GM12892 (cell line): ENCODE results near the gene TMC8.
A peak's percentile ranks its signal among the peaks of the same experiment; 100 is the strongest.

Source experiments
- DNase-seq: peaks from one replicate; pipeline ENCODE4 v3.0.0; 2011; ENCODE audit not compliant: insufficient read length
- FAIRE-seq: peaks from 2 replicates; lab custom pipeline; 2011; peaks lifted over from hg19 to GRCh38; lab: Jason Lieb, UNC
- POLR2A ChIP-seq: IDR thresholded peaks from 2 replicates; pipeline ENCODE4 v1.6.1; 2011; ENCODE audit warnings: low read depth, low read length, control low read depth
- POLR2AphosphoS5 ChIP-seq: IDR thresholded peaks from 2 replicates; pipeline ENCODE4 v1.6.1; 2011; ENCODE audit warnings: low read depth, low read length, control low read depth
- TAF1 ChIP-seq: IDR thresholded peaks from 2 replicates; pipeline ENCODE4 v1.6.1; 2011; ENCODE audit warnings: low read depth, mild to moderate bottlenecking, control low read depth, low read length, borderline replicate concordance

TMC8 gene

GRCh38 chr17:78127239-78127887 is 3.2 kb upstream of the TMC8 start:
- FAIRE-seq (peak; percentile 95), DNase-seq (peak; percentile 78)
- TF ChIP-seq POLR2AphosphoS5 (no peak), TAF1 (no peak), POLR2A (no peak)

- FAIRE-seq: no peak
- no peak for DNase-seq
- TF ChIP-seq POLR2A: no peak
- no peak for TF ChIP-seq TAF1
- no peak for TF ChIP-seq POLR2AphosphoS5
These were observed 2.6 kb upstream of the TMC8 start for GRCh38 chr17:78127888-78128550.

DNA sequence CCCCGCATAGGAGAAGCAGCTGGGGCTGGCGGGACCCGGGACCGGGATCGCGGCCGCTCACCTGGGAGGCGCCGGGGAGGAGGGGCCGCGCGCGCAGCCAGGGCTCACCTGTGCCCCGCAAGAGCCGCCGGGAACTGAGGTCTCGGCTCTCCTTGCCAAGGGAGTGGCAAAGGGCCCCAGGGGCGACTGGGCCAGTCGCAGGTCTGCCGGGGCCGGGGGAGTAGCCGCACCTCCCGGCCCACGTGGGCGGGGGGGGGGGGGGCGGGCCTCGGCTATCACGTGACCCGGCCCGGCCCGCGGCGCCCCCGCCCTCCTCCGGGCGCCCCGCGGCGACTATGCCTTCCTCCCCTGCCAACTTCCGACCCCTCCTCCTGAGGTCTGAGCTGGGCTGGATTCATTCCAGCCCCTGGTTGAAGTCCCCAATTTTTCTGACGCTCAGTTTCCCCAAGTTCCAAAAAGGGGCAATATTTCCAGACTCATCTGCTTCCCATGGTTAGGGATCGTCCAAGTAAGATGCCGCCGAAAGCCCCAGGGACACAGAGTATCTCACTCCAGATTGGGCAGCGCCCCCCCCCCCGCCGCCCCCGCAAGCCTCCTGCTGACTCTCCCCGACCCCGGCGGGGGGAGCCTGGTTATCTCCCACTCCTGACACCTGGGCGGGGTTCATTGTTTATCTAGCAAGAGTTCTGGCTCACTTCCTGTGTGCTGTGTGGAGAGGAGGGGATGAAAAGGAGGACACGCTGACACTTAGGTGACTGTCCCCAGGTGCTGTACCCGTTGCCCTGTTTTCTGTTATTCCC is 1.8 kb upstream of the TMC8 start, which contains the start of gene TMC6:
Gene TMC6, minus strand, starts transcription at position 205 of the 800 bp plus-strand sequence. CDS start 1,923 bp downstream, outside the sequence.
- TF ChIP-seq POLR2AphosphoS5: peak; percentile 16; the same call in 1 of the 2 replicates
- TF ChIP-seq POLR2A: peak; percentile 44; the same call in 1 of the 2 replicates
- TF ChIP-seq TAF1: no peak
- FAIRE-seq (peak; percentile 87), DNase-seq (peak; percentile 82)

GRCh38 chr17:78129351-78130089 is 1.1 kb upstream of the TMC8 start:
- TF ChIP-seq POLR2A (no peak), POLR2AphosphoS5 (no peak), TAF1 (no peak)
- peak; percentile 27 for FAIRE-seq
- no peak for DNase-seq

DNA sequence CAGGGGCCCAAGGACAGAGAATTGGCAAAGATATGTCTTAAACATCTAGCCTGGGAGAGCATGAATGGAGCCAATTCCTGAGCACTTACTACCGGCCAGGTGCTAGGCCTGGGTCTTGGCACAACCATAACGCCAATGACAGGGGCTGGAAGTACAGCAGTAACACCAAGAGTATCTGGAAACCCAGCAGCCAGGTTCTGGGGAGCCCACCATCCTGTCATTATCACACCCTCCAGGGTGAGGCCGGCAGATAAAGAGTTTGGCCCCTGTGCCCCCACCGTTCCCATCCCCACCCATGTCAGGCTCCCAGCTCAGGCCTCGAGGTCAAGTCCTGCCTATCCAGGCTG is 508 bp upstream of the TMC8 start:
- TF ChIP-seq POLR2A (no peak), POLR2AphosphoS5 (no peak), TAF1 (no peak)
- FAIRE-seq (peak; percentile 14), DNase-seq (no peak)

DNA sequence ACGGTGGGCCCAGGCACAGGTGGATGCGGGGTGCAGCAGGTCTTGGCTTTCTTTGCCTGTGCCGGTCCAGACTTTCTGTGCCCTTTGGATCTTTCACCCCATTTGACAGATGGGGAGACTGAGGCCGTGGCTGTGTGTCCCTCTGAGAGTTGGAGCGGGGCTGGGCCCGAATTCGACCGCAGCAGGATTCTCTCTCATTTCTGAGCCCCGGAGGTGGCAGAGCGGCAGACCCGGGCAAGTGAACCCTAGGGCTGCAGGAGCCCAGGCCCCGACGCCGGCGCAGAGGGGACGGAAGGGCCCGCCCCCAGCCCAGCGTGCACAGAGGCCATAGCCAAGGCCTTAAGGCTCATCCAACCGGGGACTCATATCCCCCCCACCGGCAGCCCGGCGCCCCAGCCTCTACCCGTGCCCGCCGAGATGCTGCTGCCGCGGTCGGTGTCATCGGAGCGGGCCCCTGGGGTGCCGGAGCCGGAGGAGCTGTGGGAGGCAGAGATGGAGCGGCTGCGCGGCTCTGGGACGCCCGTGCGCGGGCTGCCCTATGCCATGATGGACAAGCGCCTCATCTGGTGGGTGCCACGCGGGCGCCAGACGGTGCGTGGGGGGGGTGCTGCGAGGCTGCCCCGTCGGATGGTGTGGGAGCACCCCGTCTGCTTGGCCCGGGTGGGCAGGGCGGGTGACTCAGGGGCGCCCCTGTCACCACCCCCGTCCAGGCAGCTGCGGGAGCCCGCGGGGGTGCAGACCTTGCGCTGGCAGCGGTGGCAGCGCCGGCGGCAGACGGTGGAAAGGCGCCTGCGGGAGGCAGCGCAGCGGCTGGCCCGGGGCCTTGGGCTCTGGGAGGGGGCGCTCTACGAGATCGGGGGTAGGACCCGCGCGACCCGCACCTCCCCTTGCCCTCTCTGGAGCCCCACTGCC is 857 bp downstream of the TMC8 start:
- no peak for DNase-seq
- no peak for TF ChIP-seq TAF1
- TF ChIP-seq POLR2A: peak; percentile 8; the same call in 1 of the 2 replicates
- 0 out of 2 replicates have a peak, but pooled peaks have one; percentile 37 for TF ChIP-seq POLR2AphosphoS5
- FAIRE-seq: peak; percentile 36

DNA sequence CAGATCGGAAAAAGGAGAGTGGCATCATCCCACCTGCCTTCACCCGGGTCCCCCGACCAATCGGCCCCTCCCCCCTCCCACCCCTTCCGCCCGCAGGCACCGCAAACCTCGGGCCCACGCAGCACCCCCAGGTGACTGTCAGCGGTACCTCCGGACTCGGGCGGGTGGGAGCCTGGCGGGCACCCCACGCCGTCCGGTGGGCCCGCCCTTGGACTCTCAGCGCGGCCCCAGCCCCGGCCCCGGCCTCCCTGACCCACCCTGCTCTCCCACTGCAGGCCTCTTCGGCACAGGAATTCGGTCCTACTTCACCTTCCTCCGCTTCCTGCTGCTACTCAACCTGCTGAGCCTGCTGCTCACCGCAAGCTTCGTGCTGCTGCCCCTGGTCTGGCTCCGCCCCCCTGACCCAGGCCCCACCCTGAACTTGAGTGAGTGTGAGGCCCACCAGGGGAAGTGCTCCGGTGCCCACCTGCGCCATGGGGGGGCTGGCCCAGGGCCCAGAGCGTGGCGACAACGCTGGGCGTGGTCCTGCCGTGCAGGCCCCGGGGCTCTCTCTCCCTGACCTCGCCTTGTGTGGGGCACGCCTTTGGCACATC is 1.6 kb downstream of the TMC8 start:
- TF ChIP-seq POLR2AphosphoS5 (peak; percentile 71; the same call in 1 of the 2 replicates), TAF1 (no peak), POLR2A (peak; percentile 40; the same call in 1 of the 2 replicates)
- DNase-seq: no peak
- peak; percentile 84 for FAIRE-seq

DNA sequence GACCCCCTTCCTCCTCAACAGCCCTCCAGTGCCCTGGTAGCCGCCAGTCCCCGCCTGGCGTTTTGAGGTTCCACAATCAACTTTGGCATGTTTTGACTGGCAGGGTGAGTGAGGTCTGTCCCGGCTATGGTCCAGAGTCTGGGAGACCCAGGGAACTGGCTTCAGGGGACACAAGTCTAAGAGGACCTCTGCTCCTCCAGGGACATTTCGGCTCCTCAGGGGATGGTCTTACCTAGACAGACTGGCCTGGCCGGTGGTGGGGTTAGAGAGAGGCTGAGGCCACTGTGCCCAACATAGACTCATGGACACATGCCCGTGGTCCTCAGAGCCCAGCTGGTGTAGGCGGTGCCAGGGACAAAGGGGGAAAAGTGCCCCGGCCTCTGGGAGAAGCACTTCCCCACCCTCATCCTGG is 2.2 kb downstream of the TMC8 start:
- no peak for FAIRE-seq
- DNase-seq: no peak
- TF ChIP-seq TAF1: no peak
- TF ChIP-seq POLR2A: no peak
- TF ChIP-seq POLR2AphosphoS5: no peak

DNA sequence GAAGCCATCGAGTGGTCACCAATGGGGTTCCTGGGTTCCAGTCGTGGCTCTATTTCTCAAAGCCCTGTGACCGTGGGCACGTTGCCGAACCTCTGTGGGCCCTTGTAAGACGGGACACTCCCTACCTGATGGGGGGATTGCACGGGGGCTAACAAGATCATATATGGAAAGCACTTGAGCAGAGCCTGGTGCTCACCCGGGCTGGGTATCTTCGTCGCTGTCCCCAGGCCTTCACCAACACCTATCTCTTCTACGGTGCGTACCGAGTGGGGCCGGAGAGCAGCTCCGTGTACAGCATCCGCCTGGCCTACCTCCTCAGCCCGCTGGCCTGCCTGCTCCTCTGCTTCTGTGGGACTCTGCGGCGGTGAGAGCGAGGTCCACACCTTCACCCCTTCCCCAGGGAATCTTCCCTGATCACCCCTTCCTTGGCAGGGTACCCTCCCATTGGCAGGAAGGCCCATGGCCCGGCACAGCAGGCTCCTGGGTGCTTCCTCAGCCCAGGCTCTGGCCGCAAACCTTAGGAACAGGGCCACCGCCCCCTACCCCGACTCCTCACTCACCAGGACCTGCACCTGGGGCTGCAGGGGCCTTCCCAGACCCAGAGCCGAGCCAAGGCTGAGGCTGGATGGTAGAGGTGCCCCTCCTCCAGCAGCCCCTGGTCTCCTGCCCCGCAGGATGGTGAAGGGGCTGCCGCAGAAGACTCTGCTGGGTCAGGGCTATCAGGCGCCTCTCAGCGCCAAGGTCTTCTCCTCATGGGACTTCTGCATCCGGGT is 2.8 kb downstream of the TMC8 start:
- TF ChIP-seq POLR2AphosphoS5: no peak
- no peak for TF ChIP-seq TAF1
- TF ChIP-seq POLR2A: no peak
- no peak for DNase-seq
- FAIRE-seq: no peak
